Measurements from ENCODE around the gene PTPRB. TPM values are rescaled to one million over a fixed set of nuclear protein-coding genes. Genes with fewer than 3 reads are reported as not detected.

The PTPRB gene
- total and polyA plus RNA-seq, 2 of the 8 experiments (the other 6 are each of a cell fraction or from before 2014, with no cell fraction given), result 0.36 to 0.58 TPM

GRCh38 chr12:70520847-70521246, 116.4 kb downstream of the PTPRB start:
- Histone ChIP-seq H3K18ac (ENCODE audit: extremely low read depth, low read length) (no peak overlapping the region), H2BK12ac (ENCODE audit: low read depth, low read length) (no peak overlapping the region), H4K91ac (replicated peaks; ENCODE audit: insufficient read length, low read length) (no peak overlapping the region), H3K27me3 (replicated peaks in 1 of 4; ENCODE audit: control insufficient read depth in 3 of 4, extremely low read depth in 1 of 4, insufficient read depth in 3 of 4, low read length in 3 of 4) (no peaks in the 10 kb centered on the region), H3K4ac (replicated peaks; ENCODE audit: insufficient read length, low read depth, low read length) (no peak overlapping the region), H4K20me1 (replicated peaks in 1 of 2; ENCODE audit: control insufficient read depth in 1 of 2, insufficient read depth in 2 of 2, low read length in 2 of 2) (no peaks in the 10 kb centered on the region), H2BK120ac (replicated peaks; ENCODE audit: low read depth, low read length) (no peak overlapping the region), H3K36me3 (ENCODE audit: control insufficient read depth in 2 of 4, insufficient read depth in 4 of 4, low read length in 3 of 4) (peaks cover 0 to 3% (median 0%) of the 10 kb centered on the region in 4 experiments; a peak in 1 of 8 replicates), H2BK15ac (ENCODE audit: low read length) (no peak overlapping the region), H4K8ac (ENCODE audit: extremely low read depth, insufficient read depth, low read length) (no peak overlapping the region), H4K5ac (ENCODE audit: insufficient read length, low read depth, low read length) (no peak overlapping the region), H2BK20ac (ENCODE audit: low read length) (no peak overlapping the region), H2AK5ac (ENCODE audit: low read depth, low read length) (no peak overlapping the region), H2AFZ (ENCODE audit: low read length) (peak overlapping the region; percentile 49; the same call in 1 of the 2 replicates), H3K79me2 (ENCODE audit: control insufficient read depth in 1 of 2, insufficient read depth in 2 of 2, low read length in 2 of 2) (no peaks in the 10 kb centered on the region), H3K27ac (ENCODE audit: low read depth, low read length) (no peak overlapping the region), H3K4me1 (replicated peaks in 1 of 4; ENCODE audit: control insufficient read depth in 3 of 4, insufficient read depth in 4 of 4, low read length in 3 of 4) (no peaks in the 10 kb centered on the region), H3K23me2 (ENCODE audit: low read depth, low read length) (no peaks in the 10 kb centered on the region), H3K79me1 (ENCODE audit: low read depth, low read length) (no peaks in the 10 kb centered on the region), H3K56ac (replicated peaks; ENCODE audit: insufficient read length, low read depth, low read length) (no peak overlapping the region), H3K23ac (ENCODE audit: insufficient read length) (no peak overlapping the region), H3K14ac (ENCODE audit: insufficient read length) (no peak overlapping the region), H3K4me3 (ENCODE audit: extremely low read depth in 1 of 4, insufficient read depth in 2 of 4, low read depth in 3 of 4, low read length in 4 of 4) (no peak overlapping the region), H3K9me3 (ENCODE audit: insufficient read depth in 2 of 2, low read depth in 1 of 2, low read length in 1 of 2) (peaks cover 3 to 5% of the 10 kb centered on the region in 2 experiments; a peak in 1 of 4 replicates), H3K4me2 (ENCODE audit: insufficient read depth in 1 of 2, low read depth in 2 of 2, low read length in 2 of 2) (no peak overlapping the region), H3K9ac (replicated peaks in 1 of 4; ENCODE audit: extremely low read depth in 1 of 4, low read depth in 3 of 4, low read length in 3 of 4) (no peak overlapping the region), H2BK5ac (ENCODE audit: low read depth, low read length) (no peak overlapping the region)
- WGBS, 2 experiments (ENCODE audit: extremely low coverage in 1 of 2, insufficient coverage in 1 of 2, insufficient read length in 1 of 2, insufficient replicate concordance in 2 of 2, low coverage in 1 of 2, low lambda C conversion rate in 2 of 2, missing lambda C conversion rate in 1 of 2), result 76% methylated on average over 1 of the region's 1 CpG; no CpG with 5 or more reads in 1 of the 2 experiments
- FAIRE-seq (no peak), DNase-seq (ENCODE audit: low read depth in 1 of 2, low spot score in 2 of 2) (no peak)
- ChIA-PET CTCF (ENCODE audit: partially characterized antibody) (interaction anchor here (0.9 to 1.4 kb wide), 2 partner anchors 12 to 17 kb away, joined by 3 read pairs; no protein-coding TSS in a partner anchor), POLR2A (ENCODE audit: partially characterized antibody) (interaction anchor here (0.6 kb wide), 1 partner anchor 296 kb away, joined by 3 read pairs; no protein-coding TSS in a partner anchor)
- TF ChIP-seq TCF12 (IDR thresholded peaks at IDR 0.05; ENCODE audit: low read depth, low read length) (no peak), CTBP2 (IDR thresholded peaks at IDR 0.05; ENCODE audit: borderline replicate concordance, insufficient read depth, insufficient read length, low read length) (no peak), SP1 (IDR thresholded peaks at IDR 0.05; ENCODE audit: low read depth, low read length) (no peak), POU5F1 (IDR thresholded peaks at IDR 0.05; ENCODE audit: low read depth, low read length) (no peak), KDM1A (IDR thresholded peaks at IDR 0.05; ENCODE audit: borderline replicate concordance, low read length) (no peak), BRCA1 (IDR thresholded peaks at IDR 0.05; ENCODE audit: low read depth, low read length) (no peak)

All from H1 (cell line).